HG03442 (cell line): ENCODE data around the gene HIGD1C.

Source experiments
- ATAC-seq: cut with Tn5 transposase; IDR thresholded peaks from one replicate; pipeline ENCODE4 v1.9.1; 2021; ENCODE audit warnings: mild to moderate bottlenecking, moderate library complexity; ENCODE audit not compliant: unreplicated experiment

HIGD1C gene

DNA sequence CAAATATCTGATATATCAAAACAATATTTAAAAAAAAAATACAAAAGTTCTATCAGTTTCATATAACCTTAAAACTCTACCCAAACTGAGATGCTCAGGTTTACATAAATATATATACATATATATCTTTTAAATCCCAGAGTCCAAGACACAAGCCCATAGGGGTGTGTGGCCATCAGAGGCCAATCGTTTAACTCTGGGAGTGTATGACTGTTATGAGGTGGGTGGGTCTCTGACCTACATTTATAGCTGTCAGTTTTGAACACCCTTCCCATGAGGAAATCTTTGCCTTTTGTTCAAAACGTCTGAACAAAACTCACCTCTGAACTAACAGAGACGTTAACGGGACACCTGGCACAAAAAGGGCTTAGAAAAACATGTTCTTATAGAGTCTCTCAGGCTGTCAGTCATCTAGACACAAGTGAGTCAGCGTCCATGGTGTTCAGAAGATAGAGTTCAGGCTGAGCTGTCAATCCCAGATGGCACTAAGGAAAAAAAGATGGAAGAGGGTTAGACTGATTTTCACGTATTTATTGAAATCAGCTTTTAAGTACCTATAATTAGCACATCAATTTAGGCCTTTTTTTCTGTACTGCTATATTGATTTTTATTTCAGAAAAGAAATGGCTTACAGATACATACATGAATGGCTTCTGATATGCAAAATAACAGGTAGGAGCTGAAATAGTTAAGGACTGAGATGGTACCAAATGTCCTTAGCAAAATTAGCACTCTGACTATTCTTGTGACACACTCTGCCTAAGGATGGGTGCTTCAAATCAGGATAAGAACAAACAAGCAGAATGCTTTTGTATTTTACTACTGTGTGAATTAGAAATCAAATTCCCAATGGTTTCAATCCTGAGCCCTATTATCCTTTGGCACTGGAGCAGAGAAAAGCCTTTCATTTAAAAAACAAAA lies 29.2 kb downstream of the HIGD1C start:
- ATAC-seq: no peak

DNA sequence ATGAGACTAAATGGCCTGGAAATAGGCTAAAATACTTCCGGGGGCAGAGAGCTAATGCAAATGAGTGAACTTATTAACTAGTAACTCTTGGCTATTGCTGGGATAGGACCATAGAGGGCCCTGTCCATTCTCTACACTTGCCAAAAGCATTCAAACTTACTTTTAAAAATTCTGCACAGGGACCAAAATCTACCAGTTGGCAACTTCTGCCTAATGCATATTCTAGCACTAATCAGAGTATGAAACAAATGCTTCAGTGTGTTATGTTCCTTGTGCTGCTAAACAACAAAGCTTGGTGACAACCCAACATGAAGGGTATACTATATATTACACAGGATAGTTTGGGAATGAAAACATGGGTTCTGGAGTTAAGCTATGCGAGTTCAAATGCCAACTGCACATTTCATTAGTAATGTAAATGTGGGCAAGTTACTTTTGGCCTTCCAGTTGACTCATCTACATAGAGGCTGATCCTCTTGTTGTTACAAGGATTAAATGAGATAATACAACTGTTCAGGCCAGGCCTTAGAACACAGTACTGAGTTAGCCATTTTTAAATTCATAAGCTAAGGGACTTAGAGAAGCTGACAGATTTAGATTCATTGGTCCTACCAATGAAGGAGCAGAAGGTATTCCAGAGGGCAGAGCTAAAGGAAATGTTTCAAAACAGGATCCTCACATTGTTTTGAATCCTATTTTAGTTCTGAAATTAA lies 32.4 kb downstream of the HIGD1C start:
- no peak for ATAC-seq

DNA sequence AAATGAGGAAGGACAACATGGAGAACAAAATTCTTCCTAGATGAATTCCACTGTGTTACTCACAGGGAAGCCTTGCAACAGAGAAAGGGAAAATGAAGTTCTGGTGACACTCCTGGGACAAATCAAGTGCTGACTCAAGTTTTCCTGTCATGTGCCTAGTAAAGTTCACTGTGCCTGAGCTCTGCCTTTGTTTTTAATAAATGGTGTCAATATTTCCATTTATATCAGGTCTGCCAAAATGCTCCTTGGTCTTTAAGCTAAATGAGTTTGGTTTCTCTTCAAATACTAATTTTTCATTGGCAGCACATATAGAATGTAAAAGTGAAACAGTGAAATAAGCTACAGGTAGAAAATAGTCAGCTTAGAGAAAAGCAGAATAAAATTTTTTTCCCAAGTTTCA lies 33.0 kb downstream of the HIGD1C start:
- ATAC-seq: no peak

DNA sequence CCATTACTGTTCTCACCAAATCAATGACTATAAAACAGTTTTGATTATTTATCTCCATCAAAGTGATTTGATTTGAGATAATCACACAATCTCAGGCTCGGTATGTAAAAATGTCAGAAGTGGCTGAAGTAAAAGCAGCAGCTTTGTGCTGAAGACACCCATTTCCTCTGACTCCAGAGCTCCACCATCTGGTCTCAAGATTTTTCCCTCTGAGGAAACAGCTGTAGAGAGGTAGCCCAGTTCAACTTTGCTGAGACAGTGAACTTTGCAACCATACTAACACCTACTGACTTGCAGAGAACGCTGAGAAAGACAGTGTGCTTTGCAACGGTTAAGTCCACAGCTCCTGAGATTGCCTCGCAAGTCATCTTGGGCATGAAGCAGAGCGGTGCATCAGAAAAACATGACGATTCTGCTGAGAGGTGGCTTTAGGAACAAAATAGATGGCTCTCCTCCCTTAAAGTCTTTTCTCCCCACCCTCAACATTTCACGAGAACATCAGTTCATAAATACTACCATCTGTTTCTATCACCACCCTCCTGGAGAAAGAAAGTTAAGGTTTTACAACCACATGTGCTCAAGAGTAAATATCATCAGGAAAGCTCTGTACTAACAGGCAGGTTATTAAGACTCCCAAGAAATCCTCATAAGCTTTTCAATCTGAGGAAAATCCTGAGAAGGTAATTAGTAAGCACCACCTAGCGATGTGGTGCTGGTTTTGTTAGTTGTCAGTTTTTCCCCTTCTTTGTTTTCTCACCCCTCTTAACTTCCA lies 34.8 kb downstream of the HIGD1C start:
- no peak for ATAC-seq

DNA sequence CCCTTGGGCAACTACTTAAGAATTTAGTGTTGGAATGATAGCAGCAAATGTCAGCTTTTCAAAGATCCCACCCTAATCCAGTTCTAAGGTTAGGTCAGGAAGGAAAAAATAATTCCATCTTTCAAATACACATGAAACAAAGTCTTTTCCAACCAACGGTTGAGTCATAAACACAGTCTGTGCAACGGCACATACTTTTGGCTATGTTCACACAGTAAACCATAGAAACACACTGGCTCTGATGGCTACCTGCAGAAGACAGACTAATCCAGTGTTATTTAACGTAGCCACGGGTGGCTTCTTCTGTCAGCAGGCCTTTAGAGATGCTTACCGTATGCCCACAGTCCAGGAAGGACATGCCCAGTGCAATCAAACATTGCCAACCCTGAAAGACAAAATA lies 35.7 kb downstream of the HIGD1C start:
- no peak for ATAC-seq

DNA sequence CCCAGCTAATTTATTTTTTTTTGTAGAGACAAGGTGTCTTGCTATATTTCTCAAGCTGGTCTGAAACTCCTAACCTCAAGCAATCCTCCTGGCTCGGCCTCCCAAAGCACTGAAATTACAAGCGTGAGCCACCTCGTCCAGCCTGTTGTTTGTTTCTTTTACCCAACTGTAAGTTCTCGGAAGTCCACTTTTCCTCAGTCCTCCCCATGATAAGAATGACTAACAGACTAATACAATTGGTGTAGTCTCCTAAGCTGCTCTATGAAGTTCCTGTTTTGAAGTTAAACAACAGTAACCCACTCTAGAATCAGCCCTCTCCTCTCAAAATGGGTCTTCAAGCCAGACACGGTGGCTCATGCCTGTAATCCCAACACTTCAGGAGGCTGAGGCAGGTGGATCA lies 36.5 kb downstream of the HIGD1C start:
- no peak for ATAC-seq

DNA sequence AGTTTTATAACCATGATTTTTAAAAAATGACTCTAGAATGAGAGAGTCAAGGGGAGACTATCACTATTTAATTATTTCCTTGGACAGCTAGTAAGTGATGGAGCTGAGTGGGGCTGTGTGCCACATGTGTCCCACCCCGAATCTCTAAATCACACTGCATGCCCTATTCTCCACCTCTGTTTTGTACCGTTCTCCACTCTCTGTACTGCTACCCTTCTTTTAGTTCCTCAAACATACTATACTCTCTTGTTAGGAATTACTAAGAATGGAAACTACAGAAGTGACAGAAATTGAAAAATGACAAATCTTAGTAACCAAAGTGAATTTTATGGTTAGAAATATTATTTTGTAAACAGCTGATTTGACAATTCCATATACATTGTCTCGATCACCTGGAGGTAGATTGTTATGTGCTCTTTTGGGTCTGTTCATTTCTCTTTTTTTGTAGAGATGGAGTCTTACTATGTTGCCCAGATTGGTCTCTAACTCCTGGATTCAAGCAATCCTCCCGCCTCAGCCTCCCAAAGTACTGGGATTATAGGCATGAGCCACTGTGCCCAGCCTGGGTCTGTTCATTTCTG lies 37.9 kb downstream of the HIGD1C start:
- no peak for ATAC-seq

DNA sequence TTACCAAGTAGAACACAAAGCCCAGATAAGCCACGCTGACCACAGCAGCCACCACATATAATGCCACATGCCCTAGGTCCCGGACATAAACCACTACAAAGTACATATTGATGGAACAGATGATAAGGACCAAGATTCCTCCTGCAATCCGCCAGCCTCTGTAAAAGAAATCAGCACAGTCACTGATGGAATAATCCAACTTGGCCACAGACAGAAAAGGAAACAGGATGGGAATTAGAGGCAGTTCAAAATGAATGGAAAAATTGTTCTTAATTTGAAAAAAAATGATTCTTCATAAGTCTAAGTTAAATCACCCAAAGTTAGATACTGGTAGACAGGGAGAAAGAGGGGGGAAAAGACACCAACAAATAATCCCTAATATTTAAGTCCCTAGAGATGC lies 38.4 kb downstream of the HIGD1C start:
- ATAC-seq: no peak

DNA sequence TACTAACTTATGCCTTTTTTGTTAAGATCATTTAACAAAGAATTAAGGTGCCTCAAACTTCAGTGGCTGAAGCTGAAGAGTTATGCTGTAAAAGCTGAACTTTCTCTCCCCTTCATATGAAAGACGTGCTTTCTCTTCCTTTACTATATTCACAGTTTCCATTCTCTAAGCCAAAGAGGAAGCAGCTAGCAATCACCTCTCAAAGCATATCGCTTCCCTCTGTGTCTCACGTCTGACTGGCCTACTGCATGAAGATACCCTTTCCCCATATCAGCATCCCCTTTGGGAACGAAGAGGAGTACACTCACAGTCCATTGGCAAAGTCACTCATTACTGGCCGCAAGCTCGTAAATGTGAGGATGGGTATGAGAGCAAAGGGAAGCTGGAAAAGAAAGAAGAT lies 38.9 kb downstream of the HIGD1C start:
- no peak for ATAC-seq

DNA sequence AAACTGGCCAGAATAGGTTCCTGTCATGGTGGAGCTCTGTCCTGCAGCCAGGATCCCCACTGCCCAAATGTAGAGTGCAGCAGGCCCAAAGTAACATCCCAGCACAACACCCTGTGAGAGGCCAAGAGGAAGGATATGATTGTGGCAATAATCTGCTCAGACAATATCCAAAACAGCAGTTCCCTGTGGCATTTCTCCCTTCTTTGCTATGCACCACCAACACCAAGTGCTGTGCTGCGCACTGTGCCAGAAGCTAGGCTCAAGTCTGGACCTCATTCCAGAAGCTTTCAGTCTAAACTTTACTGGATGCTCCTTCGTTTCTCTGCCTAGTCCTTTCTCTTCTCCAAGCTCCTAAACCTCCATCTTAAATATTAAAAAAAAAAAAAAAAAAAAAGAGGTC lies 40.5 kb downstream of the HIGD1C start:
- no peak for ATAC-seq

DNA sequence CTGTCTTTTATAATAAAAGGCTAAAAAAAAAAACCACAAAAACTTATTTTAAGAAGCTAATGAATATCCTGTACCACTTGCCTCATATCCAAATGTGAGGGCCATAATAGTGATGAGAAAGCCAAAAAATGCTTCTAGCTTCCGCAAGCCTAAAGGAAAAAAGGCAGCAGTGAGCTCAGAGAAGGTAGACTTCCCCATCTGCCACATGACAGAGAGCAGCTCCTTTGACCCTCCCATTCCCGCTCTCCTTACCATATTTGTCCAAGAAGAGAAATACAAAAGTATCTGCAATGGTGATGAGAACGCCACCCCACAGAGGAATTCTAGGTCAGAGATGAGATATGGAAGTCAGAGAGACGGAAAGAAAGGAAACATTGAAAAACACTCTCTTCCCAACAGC lies 46.7 kb downstream of the HIGD1C start:
- ATAC-seq: no peak

DNA sequence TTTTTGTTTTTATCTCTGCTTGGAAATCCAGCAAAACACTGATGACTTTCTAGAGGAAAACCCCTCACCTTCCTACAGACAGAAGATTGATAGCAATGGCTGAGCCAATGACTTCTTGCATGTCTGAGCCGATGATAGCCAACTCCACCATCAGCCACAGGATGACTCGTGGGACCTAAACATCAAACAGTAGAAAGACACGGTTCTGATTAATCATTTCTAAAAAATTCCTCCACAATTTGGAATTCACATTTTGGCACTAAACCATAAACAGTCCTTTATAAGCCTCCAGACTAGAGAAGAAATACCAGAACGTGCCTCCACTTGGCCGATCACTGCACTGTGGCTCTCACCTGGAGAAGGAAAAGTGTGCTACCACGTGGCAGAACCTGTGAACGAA lies 47.9 kb downstream of the HIGD1C start:
- no peak for ATAC-seq

DNA sequence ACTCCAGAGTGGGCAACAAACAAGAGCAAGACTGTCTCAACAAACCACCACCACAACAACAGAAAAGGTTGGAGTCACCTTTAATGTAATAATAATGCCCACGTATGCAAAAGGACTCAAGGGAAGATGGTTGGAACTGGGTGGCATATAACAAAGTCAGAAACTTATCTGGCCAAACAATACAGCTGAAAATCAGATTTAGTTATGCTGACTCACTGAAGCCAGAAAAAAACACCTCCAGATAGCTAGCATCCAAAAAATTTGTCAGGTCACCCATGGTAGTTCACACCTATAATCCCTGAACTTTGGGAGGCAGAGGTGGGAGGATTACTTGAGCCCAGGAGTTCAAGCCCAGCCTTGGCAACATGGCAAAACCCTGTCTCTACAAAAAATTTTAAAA lies 49.5 kb downstream of the HIGD1C start:
- ATAC-seq: no peak

DNA sequence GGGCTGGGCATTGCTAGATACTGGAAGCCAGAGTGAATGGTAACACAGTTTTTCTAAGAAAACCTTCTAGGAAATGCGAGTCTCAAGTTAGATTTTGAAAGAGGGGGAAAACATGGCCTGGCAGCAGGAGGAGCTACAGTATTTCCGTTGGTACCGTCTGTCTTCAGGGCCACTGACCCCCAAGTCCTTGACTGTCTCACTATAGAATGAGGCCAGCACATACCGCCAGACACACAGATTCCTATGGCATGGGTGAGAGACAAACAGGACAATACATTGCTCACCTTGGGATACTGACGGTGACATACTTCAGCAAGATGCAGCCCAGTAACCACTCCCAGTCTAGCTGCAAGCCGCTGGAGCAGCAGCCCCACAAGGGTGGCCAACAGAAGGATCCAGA lies 52.2 kb downstream of the HIGD1C start:
- ATAC-seq: no peak

DNA sequence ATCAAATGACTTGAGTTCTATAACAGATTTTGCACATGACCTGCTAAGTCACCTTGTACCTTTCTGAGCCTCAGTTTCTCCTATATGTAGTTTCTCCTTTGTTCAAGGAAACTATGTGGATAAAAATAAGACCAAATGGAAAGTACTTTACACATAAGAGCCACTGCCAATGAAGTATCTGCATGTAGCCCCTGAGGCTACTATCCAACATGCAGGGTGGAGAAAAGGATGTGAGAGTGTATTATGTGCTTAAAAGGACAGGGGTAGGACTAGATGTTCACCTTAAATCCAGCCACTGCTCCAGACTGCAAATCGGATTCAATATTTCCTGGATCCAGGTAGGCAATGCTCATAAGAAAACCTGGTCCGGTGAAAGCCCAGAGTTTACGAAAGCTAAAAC lies 52.7 kb downstream of the HIGD1C start:
- no peak for ATAC-seq

DNA sequence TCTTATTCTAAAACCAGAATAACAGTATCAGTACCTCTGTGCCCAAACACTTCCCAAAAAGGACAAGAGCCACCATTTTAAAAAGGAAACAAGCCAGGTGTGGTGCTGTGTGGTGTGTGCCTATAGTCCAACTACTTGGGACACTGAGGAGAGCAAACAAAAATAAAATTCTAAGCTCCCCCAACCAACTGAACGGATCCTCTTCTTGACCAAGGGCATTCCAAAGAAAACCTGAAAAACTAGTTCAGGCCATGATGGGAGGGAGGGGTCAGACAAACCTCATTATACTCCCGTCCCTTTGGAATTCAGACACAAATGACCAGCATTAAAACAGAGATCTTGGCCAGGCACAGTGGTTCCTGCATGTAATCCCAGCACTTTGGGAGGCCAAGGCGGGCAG lies 53.3 kb downstream of the HIGD1C start:
- ATAC-seq: no peak

DNA sequence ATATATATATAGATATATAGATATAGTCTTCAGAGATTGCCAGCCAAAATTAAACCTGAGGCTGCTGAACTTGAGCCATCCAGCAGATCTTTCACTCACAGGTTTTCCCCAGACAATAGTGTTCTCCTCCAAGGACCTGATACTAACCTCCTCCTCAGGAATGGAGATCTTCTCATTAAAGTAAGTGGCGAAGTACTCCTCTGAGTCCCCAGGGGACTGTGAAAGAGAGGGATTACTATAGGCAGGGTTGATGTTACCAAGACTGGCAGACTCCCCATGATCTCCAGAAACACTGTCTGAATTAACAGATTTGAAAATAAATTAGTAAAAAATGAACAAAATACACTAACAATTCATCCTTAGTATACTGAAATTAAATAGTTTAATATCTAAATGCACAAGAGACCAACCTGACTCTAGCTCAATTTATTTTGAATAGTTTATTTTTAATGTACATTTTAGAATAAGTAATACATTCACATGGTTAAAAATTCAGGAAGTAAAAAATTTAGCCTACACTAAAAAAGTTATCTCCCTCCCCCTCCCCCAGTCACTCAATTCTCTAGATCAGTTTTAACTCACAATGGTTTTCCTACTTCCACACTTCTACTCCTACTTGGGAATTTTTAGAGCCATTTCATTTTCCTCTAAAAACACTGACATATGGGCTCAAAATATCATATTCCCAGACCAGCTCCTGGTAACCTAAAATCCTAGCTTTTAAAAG lies 56.1 kb downstream of the HIGD1C start:
- no peak for ATAC-seq

DNA sequence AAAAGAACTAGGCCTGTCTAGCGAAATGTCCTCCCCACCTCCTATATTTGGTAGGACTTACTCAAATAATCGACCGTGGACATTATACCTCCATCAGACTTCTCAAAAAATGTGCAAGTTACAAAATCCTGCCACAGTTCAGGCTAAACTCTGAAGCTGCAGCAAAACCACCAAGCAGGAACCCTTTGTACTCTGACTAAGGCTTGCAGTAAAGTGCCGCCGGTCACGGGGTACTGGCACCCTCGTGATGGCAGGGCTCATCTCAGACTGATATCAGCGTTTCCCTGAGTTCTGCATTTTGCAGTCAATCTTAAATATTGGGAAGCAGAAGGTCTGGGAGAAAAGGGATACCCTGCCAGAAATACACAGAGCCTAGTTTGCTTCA lies 56.7 kb downstream of the HIGD1C start:
- ATAC-seq: no peak

DNA sequence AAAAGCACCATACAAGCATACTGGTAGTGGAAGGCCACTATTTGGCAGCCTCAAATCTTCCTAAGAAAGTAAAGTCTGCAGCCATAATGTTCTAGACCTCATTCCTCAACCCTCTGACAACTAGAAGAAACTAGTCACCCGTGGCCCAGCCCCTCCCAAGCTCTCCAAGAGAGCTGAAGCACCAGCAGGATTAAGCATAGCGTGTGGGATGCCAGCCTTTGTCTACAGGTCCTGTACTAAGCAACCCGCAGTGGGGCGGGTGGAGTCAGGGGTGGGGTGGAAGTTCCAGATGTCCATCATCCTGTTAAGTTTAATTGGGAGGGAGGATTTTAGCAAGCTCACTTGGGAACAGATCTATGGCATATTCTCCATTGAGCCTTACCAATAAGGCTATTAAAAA lies 59.6 kb downstream of the HIGD1C start:
- no peak for ATAC-seq

DNA sequence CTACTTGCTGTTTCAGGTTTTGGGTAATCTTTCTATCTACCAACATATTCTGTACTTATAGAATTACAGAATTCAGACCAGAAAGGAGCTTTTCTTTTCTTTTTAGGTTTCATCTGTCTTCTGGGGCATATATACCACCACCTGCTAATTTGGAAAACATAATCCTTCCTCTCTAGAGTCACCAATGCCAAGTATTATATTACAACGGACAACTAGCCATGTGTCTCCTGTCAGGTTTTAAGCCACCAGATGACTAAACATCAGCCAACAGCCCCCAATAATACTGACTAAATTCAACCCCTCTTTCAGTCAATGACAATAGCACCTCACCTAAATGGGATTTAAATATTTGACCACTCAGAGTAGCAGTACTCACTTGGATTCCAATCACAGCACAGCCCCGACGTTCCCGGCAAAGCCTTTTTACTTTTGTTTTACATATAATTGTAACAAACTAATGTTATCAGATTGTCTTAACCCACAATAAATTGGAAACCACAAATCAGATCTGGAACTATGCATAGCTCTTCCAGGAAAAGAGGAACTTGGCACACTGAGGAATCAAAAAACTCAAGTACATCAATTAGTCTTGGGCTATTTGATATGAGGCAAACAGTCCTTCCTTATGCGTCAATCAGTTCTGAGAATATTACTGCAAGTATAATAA lies 60.4 kb downstream of the HIGD1C start:
- no peak for ATAC-seq
